Activated CD8-positive, alpha-beta T cell treated with anti-CD3 and anti-CD28 coated beads, Interleukin-2, amount 10 ng/mL, durations not matched to agents 7 days and 5 days (primary cell): ENCODE results near the gene ITIH1. TPM values are rescaled to one million over a fixed set of nuclear protein-coding genes. Genes with fewer than 3 reads are reported as not detected.

Experiments
- ATAC-seq: fragments of 150-1000 bp; cut with Tn5 transposase; one replicate; pipeline ENCODE4 v1.10.0; 2021; ENCODE audit warnings: moderate library complexity
- CTCF ChIA-PET: fragments of 350-600 bp; sonication (Branson Sonifier 250); formaldehyde crosslinking; loops from one replicate; lab custom pipeline; 2021; ENCODE audit warnings: antibody characterized with exemption; lab: Charles Lee
- POLR2A ChIA-PET: fragments of 350-600 bp; sonication (Branson Sonifier 250); formaldehyde crosslinking; loops from one replicate; lab custom pipeline; 2021; ENCODE audit warnings: antibody characterized with exemption; lab: Charles Lee
- DNase-seq: peaks from one replicate; pipeline ENCODE4 v3.0.0-alpha.2; 2020
- H3K27ac Mint-ChIP-seq: one replicate; pipeline ENCODE4 v1.8.0; 2021; ENCODE audit warnings: mild to moderate bottlenecking, mixed read lengths
- H3K27me3 Mint-ChIP-seq: one replicate; pipeline ENCODE4 v1.8.0; 2021; ENCODE audit warnings: low read depth, mixed read lengths
- H3K36me3 Mint-ChIP-seq: one replicate; pipeline ENCODE4 v1.8.0; 2021; ENCODE audit warnings: low read depth, mixed read lengths
- H3K4me1 Mint-ChIP-seq: one replicate; pipeline ENCODE4 v1.8.0; 2021; ENCODE audit warnings: low read depth, mixed read lengths
- H3K4me3 Mint-ChIP-seq: one replicate; pipeline ENCODE4 v1.8.0; 2021; ENCODE audit warnings: mild to moderate bottlenecking, mixed read lengths
- H3K9me3 Mint-ChIP-seq: one replicate; pipeline ENCODE4 v1.8.0; 2022; ENCODE audit warnings: mixed read lengths; ENCODE audit not compliant: insufficient read depth
- total RNA-seq, 2 experiments: library from RNA; stranded (reverse); gene quantifications; one replicate each; pipeline ENCODE4 v1.2.3, GENCODE V29; 2021

Gene ITIH1
- total RNA-seq, 2 experiments from 2014 or later: not detected

DNA sequence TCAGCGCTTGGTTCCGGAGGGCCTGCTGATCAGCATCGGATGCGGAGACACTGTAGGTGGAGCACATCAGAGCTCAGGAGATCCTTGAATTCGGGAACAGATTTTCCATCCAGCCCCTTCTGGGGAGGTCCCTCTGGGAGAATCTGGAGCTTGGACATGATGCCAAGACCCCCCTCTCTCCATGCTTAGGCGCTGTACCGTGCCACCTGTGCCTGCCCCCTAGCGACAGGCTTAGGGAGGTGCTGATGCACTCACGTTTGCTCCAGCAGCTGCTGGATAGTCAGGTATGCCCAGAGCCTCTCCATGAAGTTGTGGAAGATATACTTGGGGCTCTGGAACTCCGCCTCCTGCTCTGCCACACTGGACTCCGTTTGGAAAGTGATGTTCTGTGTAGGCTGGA is 43.3 kb downstream of the ITIH1 start:
- ATAC-seq: peak; percentile 58
- ChIA-PET CTCF (interaction anchor here (0.5 to 1.9 kb wide), 14 partner anchors 9 to 114 kb away, joined by 3 to 9 read pairs (median 5); partner anchors contain the start of genes ITIH4, NEK4 and STIMATE), POLR2A (no interaction called here)
- no peaks in the 10 kb centered on the region for H3K9me3 Mint-ChIP-seq
- H3K4me3 Mint-ChIP-seq: no peak overlapping the region
- no peak overlapping the region for H3K27ac Mint-ChIP-seq
- H3K4me1 Mint-ChIP-seq: no peaks in the 10 kb centered on the region
- H3K27me3 Mint-ChIP-seq: no peaks in the 10 kb centered on the region
- H3K36me3 Mint-ChIP-seq: peaks cover 3% of the 10 kb centered on the region
- peak; percentile 38 for DNase-seq

DNA sequence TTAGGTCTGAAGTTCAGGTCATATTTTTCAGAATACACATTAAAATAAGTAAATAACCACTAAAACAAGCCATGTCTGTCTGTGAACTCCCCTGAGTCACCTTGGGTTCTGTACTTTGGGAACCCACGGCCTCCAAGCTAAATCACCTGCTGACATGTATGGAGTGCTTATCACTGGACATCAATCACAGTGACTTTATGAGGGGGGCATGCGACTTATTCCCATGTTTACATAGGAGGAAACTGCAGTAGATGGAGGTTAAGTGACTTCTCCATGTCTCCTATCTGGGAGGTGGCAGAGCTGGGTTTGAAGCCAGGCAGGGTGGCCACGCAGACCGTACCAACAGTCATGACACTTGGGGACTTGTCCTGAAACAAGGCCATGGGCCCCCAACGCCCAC is 45.0 kb downstream of the ITIH1 start:
- H3K36me3 Mint-ChIP-seq: peaks cover 3% of the 10 kb centered on the region
- CTCF ChIA-PET: interaction anchor here (1.1 kb wide), 1 partner anchor 30 kb away, joined by 4 read pairs; no protein-coding TSS in a partner anchor

DNA sequence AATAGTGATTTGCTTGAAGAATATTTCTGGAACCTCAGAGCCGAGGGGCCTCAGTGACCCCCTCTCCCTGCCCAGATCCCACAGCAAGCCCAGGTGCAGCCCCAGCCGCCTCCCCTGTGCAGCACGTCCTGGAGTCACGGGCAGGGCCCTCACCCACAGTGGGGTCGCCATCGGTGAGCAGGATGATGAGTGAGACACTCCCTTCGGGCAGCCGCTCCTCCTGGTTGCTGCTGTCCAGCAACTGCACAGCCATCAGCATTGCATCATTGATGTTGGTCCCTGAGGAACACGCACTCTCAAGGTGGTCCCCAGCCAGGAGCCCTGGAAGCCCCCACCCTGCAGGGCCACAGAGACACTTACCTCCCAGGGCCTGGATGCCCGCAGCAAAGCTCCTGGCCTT is 46.6 kb downstream of the ITIH1 start:
- ChIA-PET POLR2A (no interaction called here), CTCF (no interaction called here)
- no peak overlapping the region for H3K4me3 Mint-ChIP-seq
- no peaks in the 10 kb centered on the region for H3K4me1 Mint-ChIP-seq
- no peak overlapping the region for H3K27ac Mint-ChIP-seq
- ATAC-seq (no peak), DNase-seq (no peak)
- H3K36me3 Mint-ChIP-seq: peaks cover 3% of the 10 kb centered on the region
- H3K9me3 Mint-ChIP-seq: no peaks in the 10 kb centered on the region
- no peaks in the 10 kb centered on the region for H3K27me3 Mint-ChIP-seq

More for the DNA sequence above, 45.0 kb downstream of the ITIH1 start:
- ATAC-seq (no peak), DNase-seq (no peak)
- Mint-ChIP-seq H3K4me1 (no peaks in the 10 kb centered on the region), H3K27ac (no peak overlapping the region), H3K4me3 (no peak overlapping the region), H3K9me3 (no peaks in the 10 kb centered on the region), H3K27me3 (no peaks in the 10 kb centered on the region)
- POLR2A ChIA-PET: interaction anchor here (0.6 kb wide), 1 partner anchor 135 kb away, joined by 5 read pairs; no protein-coding TSS in a partner anchor

DNA sequence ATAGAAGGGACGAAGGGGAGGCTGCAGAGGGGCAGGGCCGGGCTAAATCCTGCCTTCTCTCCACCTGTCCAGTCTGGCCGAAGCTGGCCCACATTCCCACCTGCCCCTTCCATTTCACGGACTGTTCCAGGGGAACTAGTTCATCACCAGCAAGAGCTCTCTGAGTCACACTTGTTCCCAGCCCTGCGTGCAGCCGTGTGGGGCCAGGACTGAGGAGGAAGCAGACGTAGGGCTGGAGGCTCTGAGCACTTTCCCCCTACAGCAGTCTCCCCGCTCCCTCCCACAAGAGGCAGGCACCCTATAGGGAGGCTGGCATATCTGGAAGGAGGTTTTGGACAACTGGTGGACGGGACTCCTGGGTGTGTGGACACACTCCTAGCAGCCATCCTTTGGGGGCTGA is 50.0 kb downstream of the ITIH1 start:
- Mint-ChIP-seq H3K27ac (no peak overlapping the region), H3K36me3 (peaks cover 3% of the 10 kb centered on the region), H3K9me3 (no peaks in the 10 kb centered on the region), H3K27me3 (no peaks in the 10 kb centered on the region), H3K4me3 (no peak overlapping the region), H3K4me1 (peaks cover 16% of the 10 kb centered on the region)
- ChIA-PET CTCF (no interaction called here), POLR2A (no interaction called here)
- ATAC-seq (no peak), DNase-seq (no peak)

DNA sequence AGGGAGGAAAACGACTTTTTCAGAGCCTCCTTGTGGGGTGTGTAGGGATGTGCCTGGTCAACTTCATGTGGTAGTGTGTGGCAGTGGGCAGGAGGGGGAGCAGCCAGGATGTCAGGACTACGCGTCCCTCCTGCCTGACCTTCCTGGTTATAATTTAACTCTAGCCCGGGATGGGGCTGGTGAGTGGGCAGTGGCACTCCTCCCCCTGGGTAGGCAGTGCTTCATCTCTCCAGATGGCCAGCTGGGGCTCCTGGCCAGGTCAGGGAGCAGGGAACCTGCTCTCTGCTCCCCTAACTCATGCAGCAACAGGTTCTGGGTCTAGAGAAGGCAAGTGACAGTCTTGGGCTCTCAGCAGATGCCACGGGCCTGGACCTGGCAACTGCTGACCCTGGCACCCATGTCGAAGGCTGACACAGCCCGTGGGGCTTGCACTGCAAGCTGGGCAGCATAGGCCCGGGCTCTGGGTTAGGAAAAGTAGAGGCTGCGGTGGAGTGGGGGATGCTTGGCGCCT is 50.5 kb downstream of the ITIH1 start:
- ATAC-seq (no peak), DNase-seq (no peak)
- no peak overlapping the region for H3K27ac Mint-ChIP-seq
- ChIA-PET CTCF (no interaction called here), POLR2A (no interaction called here)
- H3K9me3 Mint-ChIP-seq: no peaks in the 10 kb centered on the region
- no peak overlapping the region for H3K4me3 Mint-ChIP-seq
- no peaks in the 10 kb centered on the region for H3K27me3 Mint-ChIP-seq
- peaks cover 3% of the 10 kb centered on the region for H3K36me3 Mint-ChIP-seq
- peaks cover 16% of the 10 kb centered on the region for H3K4me1 Mint-ChIP-seq

DNA sequence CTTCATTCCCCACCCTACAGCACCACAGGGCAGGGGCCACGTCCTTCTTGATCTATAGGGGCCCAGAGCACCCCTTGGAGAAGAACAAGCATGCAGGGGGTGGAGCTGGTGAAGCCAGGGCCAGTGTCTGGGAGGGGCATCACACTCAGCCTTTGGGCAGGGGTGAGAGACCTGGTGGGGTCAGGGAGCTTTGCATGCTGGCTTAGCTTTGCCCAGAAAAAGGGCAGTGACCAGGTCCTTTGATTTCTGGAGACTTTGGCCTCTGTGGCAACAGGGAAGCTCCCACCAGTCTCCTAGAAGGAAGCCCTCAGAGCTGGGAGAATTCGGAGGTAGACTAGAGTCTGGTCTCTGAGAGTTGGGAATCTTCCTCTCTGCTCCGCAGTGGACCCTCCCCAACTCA is 52.1 kb downstream of the ITIH1 start:
- Mint-ChIP-seq H3K4me1 (peaks cover 16% of the 10 kb centered on the region), H3K27me3 (no peaks in the 10 kb centered on the region), H3K36me3 (peaks cover 3% of the 10 kb centered on the region), H3K27ac (no peak overlapping the region), H3K9me3 (no peaks in the 10 kb centered on the region), H3K4me3 (no peak overlapping the region)
- CTCF ChIA-PET: interaction anchor here (1.7 kb wide), 1 partner anchor 9 kb away, joined by 4 read pairs; no protein-coding TSS in a partner anchor
- no peak for DNase-seq
- POLR2A ChIA-PET: no interaction called here
- no peak for ATAC-seq

DNA sequence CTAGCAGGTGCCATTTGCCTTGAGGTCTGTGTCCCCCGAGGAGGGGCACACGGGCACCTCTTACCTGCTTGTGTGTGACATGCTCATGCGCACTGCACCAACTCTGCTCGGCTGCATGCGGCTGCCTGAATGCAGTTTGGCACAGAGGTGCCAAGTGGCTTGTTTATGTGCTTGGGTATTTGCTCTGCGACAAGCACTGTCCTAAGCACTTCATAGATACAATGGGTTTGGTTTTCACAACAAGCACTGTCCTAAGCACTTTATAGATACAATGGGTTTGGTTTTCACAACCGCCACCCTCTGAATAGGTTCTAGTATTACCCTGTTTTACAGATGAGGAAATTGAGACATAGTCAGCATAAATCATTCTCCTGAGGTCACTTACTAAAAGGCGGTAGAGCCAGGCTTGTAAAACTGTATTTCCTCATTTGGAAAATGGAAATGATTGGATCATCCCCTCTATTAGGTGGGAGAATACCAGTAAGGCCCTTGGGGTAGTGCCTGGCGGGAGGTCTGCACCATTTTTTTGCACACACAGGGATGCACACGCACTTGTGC is 52.6 kb downstream of the ITIH1 start:
- POLR2A ChIA-PET: no interaction called here
- no peak for ATAC-seq
- DNase-seq: no peak
- no peak overlapping the region for H3K27ac Mint-ChIP-seq
- no peaks in the 10 kb centered on the region for H3K27me3 Mint-ChIP-seq
- CTCF ChIA-PET: interaction anchor here (1.7 kb wide), 1 partner anchor 9 kb away, joined by 4 read pairs; no protein-coding TSS in a partner anchor
- peaks cover 2% of the 10 kb centered on the region for H3K36me3 Mint-ChIP-seq
- no peak overlapping the region for H3K4me3 Mint-ChIP-seq
- peaks cover 16% of the 10 kb centered on the region for H3K4me1 Mint-ChIP-seq
- no peaks in the 10 kb centered on the region for H3K9me3 Mint-ChIP-seq

DNA sequence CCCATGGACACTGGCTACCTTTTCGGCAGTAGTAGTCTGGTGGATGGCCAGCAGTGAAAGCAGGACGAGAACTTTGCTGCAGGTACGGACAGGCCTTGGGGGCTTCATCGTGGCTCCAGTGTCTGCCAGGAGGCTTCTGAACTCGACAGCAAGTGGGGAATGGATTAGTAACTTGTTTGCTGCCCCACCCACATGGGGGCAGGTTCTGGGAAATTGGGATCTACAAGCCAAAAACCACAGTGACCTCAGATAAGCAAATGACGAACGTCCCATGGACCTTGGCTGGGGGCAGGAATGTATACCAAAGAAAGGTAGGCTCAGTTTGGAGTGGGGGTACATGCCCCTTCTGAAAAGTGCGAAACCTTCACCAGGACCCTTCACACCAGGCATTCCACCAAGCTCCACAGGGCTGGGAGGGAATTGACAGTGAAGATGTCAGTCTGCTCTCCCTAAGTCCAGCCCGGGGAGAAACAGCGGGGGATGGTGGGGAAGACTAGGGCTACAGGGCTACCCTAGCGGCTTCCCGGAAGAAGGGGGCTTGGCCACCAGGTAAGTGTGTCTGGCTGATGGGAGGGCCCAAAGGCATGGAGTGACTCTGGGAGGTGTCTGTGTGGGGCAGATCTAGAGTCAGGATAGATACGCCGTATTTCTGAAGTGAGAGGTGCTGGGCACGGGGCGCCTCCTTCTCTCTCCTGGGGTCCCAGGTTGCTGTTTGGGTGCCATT is 53.3 kb downstream of the ITIH1 start, which contains the start of gene ITIH4:
Gene ITIH4, minus strand, starts transcription at position 138 of the 724 bp plus-strand sequence. Its CDS starts 30 bp downstream, at position 108.
- DNase-seq: no peak
- H3K36me3 Mint-ChIP-seq: no peaks in the 10 kb centered on the region
- H3K4me3 Mint-ChIP-seq: no peak within 1 kb of the TSS
- POLR2A ChIA-PET: no interaction called here
- H3K27me3 Mint-ChIP-seq: no peaks in the 10 kb centered on the region
- H3K9me3 Mint-ChIP-seq: no peaks in the 10 kb centered on the region
- peaks cover 16% of the 10 kb centered on the region for H3K4me1 Mint-ChIP-seq
- ATAC-seq: no peak
- CTCF ChIA-PET: interaction anchor here (1.7 kb wide), 1 partner anchor 10 kb away, joined by 4 read pairs; no protein-coding TSS in a partner anchor
- H3K27ac Mint-ChIP-seq: no peak within 1 kb of the TSS

DNA sequence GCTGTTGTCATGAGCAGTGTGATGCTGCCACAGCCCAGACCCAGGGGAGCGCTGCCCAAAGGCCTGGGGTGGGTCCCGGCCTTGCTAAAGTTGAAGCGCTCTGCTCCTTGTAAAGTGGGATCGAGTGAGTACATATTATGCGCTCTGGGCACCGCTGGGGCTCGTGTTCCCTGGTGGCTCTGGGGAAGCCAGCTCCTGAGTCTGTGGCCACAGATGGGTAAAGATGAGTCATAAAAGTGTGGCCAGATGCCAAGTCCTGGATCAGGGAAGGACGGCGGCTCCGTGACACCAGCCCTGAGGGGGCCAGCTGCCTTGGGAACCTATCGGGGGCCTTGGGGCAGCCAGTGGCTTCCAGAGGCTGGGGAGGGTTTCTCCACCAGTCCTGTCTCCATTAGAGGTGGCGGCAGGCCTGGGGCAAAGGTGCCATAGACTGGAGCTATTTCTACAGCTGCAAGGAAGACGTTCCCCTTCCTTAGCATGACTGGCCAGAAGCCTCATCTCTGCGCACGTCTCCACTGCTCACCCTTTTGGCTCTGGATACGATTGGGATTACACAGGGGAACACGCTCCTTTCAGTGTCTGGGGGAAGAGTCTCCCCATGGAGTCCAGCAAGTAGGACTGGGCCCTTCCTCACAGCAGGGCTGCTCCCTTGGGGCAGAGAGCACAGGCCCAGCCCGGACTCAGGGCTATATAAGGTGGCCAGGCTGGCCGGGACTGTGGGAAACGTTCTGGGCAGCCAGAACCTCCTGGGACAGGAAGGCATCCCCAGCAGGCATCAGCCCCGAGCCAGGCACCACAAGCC is 54.3 kb downstream of the ITIH1 start:
- Mint-ChIP-seq H3K27ac (no peak overlapping the region), H3K9me3 (no peaks in the 10 kb centered on the region), H3K27me3 (no peaks in the 10 kb centered on the region), H3K4me3 (no peak overlapping the region), H3K4me1 (peaks cover 24% of the 10 kb centered on the region), H3K36me3 (peaks cover under 1% of the 10 kb centered on the region)
- ChIA-PET POLR2A (no interaction called here), CTCF (interaction anchor here (0.5 kb wide), 1 partner anchor 389 kb away, joined by 3 read pairs; no protein-coding TSS in a partner anchor)
- ATAC-seq (no peak), DNase-seq (no peak)

DNA sequence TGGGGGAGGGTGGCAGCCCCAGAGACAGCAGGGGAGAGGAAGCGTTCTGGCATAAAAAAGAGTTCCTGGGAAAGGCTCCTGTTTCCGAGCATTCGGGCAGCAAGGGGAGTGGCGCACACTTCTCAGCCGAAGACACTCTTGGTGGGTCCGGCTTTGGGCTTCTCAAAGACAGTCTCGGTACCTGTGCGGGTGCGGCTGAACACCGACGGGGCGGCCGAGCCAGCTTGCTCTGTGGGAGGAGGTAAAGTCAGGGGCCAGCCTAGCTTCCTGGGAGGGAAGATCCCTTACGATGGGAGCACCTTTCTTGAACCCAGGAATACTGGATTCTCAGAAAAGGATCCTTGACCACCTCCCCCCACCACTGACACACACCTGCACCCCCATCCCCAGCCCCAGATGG is 55.8 kb downstream of the ITIH1 start:
- no peak for ATAC-seq
- ChIA-PET POLR2A (no interaction called here), CTCF (no interaction called here)
- Mint-ChIP-seq H3K4me3 (no peak overlapping the region), H3K27ac (no peak overlapping the region), H3K27me3 (no peaks in the 10 kb centered on the region), H3K36me3 (peaks cover 11% of the 10 kb centered on the region), H3K4me1 (peaks cover 39% of the 10 kb centered on the region), H3K9me3 (no peaks in the 10 kb centered on the region)
- DNase-seq: no peak

DNA sequence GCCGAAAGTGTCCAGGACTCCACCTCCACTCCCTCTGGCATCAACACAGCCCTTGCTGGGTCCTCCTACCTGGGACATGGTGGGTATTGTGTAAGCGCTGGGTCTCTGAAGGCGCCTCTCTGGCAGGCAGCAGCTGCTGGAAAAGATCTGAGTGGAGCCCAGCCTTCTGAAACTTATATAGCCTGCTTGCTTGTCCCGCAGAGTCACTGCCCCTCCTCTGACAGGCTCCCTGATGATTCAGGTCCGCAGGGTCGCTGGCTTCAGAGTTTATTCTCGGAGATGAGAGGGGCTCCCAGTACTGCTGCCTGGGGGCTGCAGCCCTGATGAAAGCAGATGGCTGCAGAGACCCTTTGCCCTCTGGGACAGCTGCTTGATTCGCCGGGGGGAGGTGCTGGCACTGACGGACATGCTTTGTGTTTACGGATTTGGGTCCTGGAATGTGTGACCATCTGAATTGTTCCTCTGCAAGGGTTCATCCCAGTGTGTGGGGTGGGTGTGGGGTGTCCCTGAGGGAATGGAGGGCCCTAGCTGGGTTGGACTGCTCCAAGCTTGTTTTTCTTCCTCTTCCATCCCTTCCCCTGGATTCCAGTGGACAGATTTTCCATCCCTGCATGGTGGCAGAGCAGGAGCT is 57.6 kb downstream of the ITIH1 start, which contains the start of gene MUSTN1:
Gene MUSTN1, minus strand, starts transcription at position 149 of the 631 bp plus-strand sequence. Its CDS starts 71 bp downstream, at position 78.
- no peak within 1 kb of the TSS for H3K27ac Mint-ChIP-seq
- CTCF ChIA-PET: no interaction called here

More for the DNA sequence above, 57.6 kb downstream of the ITIH1 start, which contains the start of gene MUSTN1:
- peaks cover 54% of the 10 kb centered on the region for H3K4me1 Mint-ChIP-seq
- H3K4me3 Mint-ChIP-seq: no peak within 1 kb of the TSS
- peaks cover 16% of the 10 kb centered on the region for H3K36me3 Mint-ChIP-seq
- ATAC-seq: no peak
- no peaks in the 10 kb centered on the region for H3K27me3 Mint-ChIP-seq
- POLR2A ChIA-PET: no interaction called here
- H3K9me3 Mint-ChIP-seq: no peaks in the 10 kb centered on the region
- no peak for DNase-seq
